ENCODE measurements around the gene HABP2. TPM values are rescaled to one million over a fixed set of nuclear protein-coding genes. Genes with fewer than 3 reads are reported as not detected.

The HABP2 gene
- total and polyA plus RNA-seq, 2 of the 4 experiments (the other 2 are of a cell fraction), result not detected

- H2BK15ac ChIP-seq (ENCODE audit: low read depth, low read length), result no peak overlapping the region
- H3K56ac ChIP-seq (ENCODE audit: extremely low read depth, insufficient read depth, low read length), result no peak overlapping the region
- H2BK20ac ChIP-seq (ENCODE audit: low read depth, low read length), result no peak overlapping the region
- WGBS, 2 experiments (ENCODE audit: extremely low coverage in 2 of 2, insufficient read length in 1 of 2), result 78% methylated on average over 4 of the region's 7 CpGs; no CpG with 5 or more reads in 1 of the 2 experiments
- no peak overlapping the region for H3K4ac ChIP-seq (ENCODE audit: low read depth, low read length)
- no peak overlapping the region for H3K14ac ChIP-seq (replicated peaks; ENCODE audit: low read depth, low read length)
- POLR2A ChIA-PET (ENCODE audit: unreplicated experiment), result no interaction called here
- no peaks in the 10 kb centered on the region for H3K79me1 ChIP-seq (ENCODE audit: low read depth in 1 of 2, low read length in 2 of 2)
- in situ Hi-C loops (cut with MboI; ENCODE audit: low sequenced_read_pairs) (no loop called here), dilution Hi-C loops (cut with HindIII; ENCODE audit: low sequenced_read_pairs, unreplicated experiment) (no loop called here), intact Hi-C loops (cut with micrococcal nuclease) (no loop called here)
- no peak overlapping the region for H3K4me2 ChIP-seq (ENCODE audit: low read depth, low read length)
- no peaks in the 10 kb centered on the region for H3K4me1 ChIP-seq (ENCODE audit: control insufficient read depth, insufficient read depth, low read length)
- no peaks in the 10 kb centered on the region for H3K36me3 ChIP-seq (ENCODE audit: control insufficient read depth, insufficient read depth, low read length)
- H3K9ac ChIP-seq (ENCODE audit: low read depth, low read length), result no peak overlapping the region
- H3K27ac ChIP-seq (ENCODE audit: insufficient read depth, low read length), result no peak overlapping the region
- no peak overlapping the region for H2AK5ac ChIP-seq (ENCODE audit: low read depth, low read length)
- no peak overlapping the region for H4K8ac ChIP-seq (ENCODE audit: low read depth in 2 of 2, low read length in 2 of 2)
- CTCF ChIA-PET, result no interaction called here
- H4K20me1 ChIP-seq (ENCODE audit: insufficient read depth, low read length), result no peaks in the 10 kb centered on the region
- no peaks in the 10 kb centered on the region; the same call in 1 of the 2 replicates for H3K9me1 ChIP-seq (ENCODE audit: insufficient read depth, low read length)
- H4K91ac ChIP-seq (ENCODE audit: insufficient read depth, low read depth, low read length), result no peak overlapping the region
- peaks cover 7% of the 10 kb centered on the region; the same call in 1 of the 2 replicates for H3K27me3 ChIP-seq (ENCODE audit: control insufficient read depth, insufficient read depth, low read length)
- no peak for DNase-seq
- H3K4me3 ChIP-seq (ENCODE audit: insufficient read depth, low read depth, low read length), result no peak overlapping the region
- no peak overlapping the region for H3K23ac ChIP-seq (ENCODE audit: low read depth, low read length)
- H2BK120ac ChIP-seq (ENCODE audit: low read depth, low read length), result no peak overlapping the region
- no peak overlapping the region for H4K5ac ChIP-seq (ENCODE audit: low read depth, low read length)
- H2AFZ ChIP-seq (replicated peaks; ENCODE audit: low read length, poor library complexity), result no peak overlapping the region
- ATAC-seq (ENCODE audit: low read depth), result no peak
- no peak overlapping the region for H2AK9ac ChIP-seq (replicated peaks; ENCODE audit: low read depth, low read length, poor library complexity)
- no peaks in the 10 kb centered on the region for H3K9me3 ChIP-seq (ENCODE audit: control insufficient read depth, insufficient read depth, low read length)
- no peak overlapping the region for H2BK5ac ChIP-seq (ENCODE audit: low read depth, low read length, poor library complexity, severe bottlenecking)
- TF ChIP-seq RAD21 (IDR thresholded peaks at IDR 0.05; ENCODE audit: low read length) (no peak), MAFK (IDR thresholded peaks at IDR 0.05; ENCODE audit: low read depth, low read length) (no peak)
- no peak overlapping the region for H3K18ac ChIP-seq (ENCODE audit: low read depth, low read length)
- BruUV-seq (replicated peaks), result no TSS peak
Observed at GRCh38 chr10:113618338-113618737, 65.5 kb downstream of the HABP2 start.

Measured in IMR-90 (cell line).